ENCODE data around the gene AFF3.

AFF3 gene

GRCh38 chr2:100012561-100012960 lies 129.8 kb downstream of the AFF3 start:
- TF ChIP-seq BACH2 (CRISPR knock-in tag; IDR thresholded peaks at IDR 0.05; ENCODE audit: borderline replicate concordance) (no peak), ZNF70 (CRISPR knock-in tag; IDR thresholded peaks at IDR 0.05) (no peak), CSRNP3 (CRISPR knock-in tag; IDR thresholded peaks at IDR 0.05) (no peak), CSDC2 (CRISPR knock-in tag; IDR thresholded peaks at IDR 0.05) (no peak), TCF4 (CRISPR knock-in tag; IDR thresholded peaks at IDR 0.05; ENCODE audit: borderline replicate concordance) (no peak), ARNTL (CRISPR knock-in tag; IDR thresholded peaks at IDR 0.05; ENCODE audit: borderline replicate concordance, low read depth) (no peak), ZC3H10 (CRISPR knock-in tag; IDR thresholded peaks at IDR 0.05) (no peak), ISL1 (CRISPR knock-in tag; IDR thresholded peaks at IDR 0.05) (no peak), CREB5 (CRISPR knock-in tag; IDR thresholded peaks at IDR 0.05; ENCODE audit: low read depth) (no peak), ZFP30 (CRISPR knock-in tag; IDR thresholded peaks at IDR 0.05) (no peak), ZNF8 (CRISPR knock-in tag; IDR thresholded peaks at IDR 0.05) (no peak), PATZ1 (CRISPR knock-in tag; IDR thresholded peaks at IDR 0.05; ENCODE audit: borderline replicate concordance) (no peak), SNAI2 (CRISPR knock-in tag; IDR thresholded peaks at IDR 0.05) (no peak), PPARA (CRISPR knock-in tag; IDR thresholded peaks at IDR 0.05; ENCODE audit: borderline replicate concordance) (no peak), ZFP3 (CRISPR knock-in tag; IDR thresholded peaks at IDR 0.05) (no peak), ESRRG (CRISPR knock-in tag; IDR thresholded peaks at IDR 0.05) (no peak), TSHZ2 (CRISPR knock-in tag; IDR thresholded peaks at IDR 0.05) (no peak)
- no peak for ATAC-seq

GRCh38 chr2:100011272-100011731 lies 131.1 kb downstream of the AFF3 start:
- TF ChIP-seq PATZ1 (CRISPR knock-in tag; IDR thresholded peaks at IDR 0.05; ENCODE audit: borderline replicate concordance), result no peak; the same call in 1 of the 2 replicates
- TF ChIP-seq BACH2 (CRISPR knock-in tag; IDR thresholded peaks at IDR 0.05; ENCODE audit: borderline replicate concordance), result no peak
- 0 out of 2 replicates have a peak, but pooled peaks have one; percentile 17 for TF ChIP-seq ISL1 (CRISPR knock-in tag; IDR thresholded peaks at IDR 0.05)
- peak; percentile 18 for ATAC-seq

- no peak for ATAC-seq
- TF ChIP-seq OSR1 (CRISPR knock-in tag; IDR thresholded peaks at IDR 0.05) (no peak), ZNF70 (CRISPR knock-in tag; IDR thresholded peaks at IDR 0.05) (no peak), BACH2 (CRISPR knock-in tag; IDR thresholded peaks at IDR 0.05; ENCODE audit: borderline replicate concordance) (no peak), ISL1 (CRISPR knock-in tag; IDR thresholded peaks at IDR 0.05) (no peak), ZFP30 (CRISPR knock-in tag; IDR thresholded peaks at IDR 0.05) (no peak), POU6F1 (CRISPR knock-in tag; IDR thresholded peaks at IDR 0.05; ENCODE audit: borderline replicate concordance, low read depth) (no peak), PPARA (CRISPR knock-in tag; IDR thresholded peaks at IDR 0.05; ENCODE audit: borderline replicate concordance) (no peak), CSRNP3 (CRISPR knock-in tag; IDR thresholded peaks at IDR 0.05) (no peak), TCF4 (CRISPR knock-in tag; IDR thresholded peaks at IDR 0.05; ENCODE audit: borderline replicate concordance) (no peak), CSDC2 (CRISPR knock-in tag; IDR thresholded peaks at IDR 0.05) (no peak), ZNF8 (CRISPR knock-in tag; IDR thresholded peaks at IDR 0.05) (no peak), ZNF565 (CRISPR knock-in tag; conservative IDR thresholded peaks at IDR 0.05; ENCODE audit: low read depth) (no peak), ZC3H10 (CRISPR knock-in tag; IDR thresholded peaks at IDR 0.05) (no peak), TSHZ2 (CRISPR knock-in tag; IDR thresholded peaks at IDR 0.05) (no peak), ZFP3 (CRISPR knock-in tag; IDR thresholded peaks at IDR 0.05) (no peak)
These were observed 131.8 kb downstream of the AFF3 start for GRCh38 chr2:100010606-100011005.

All from SK-N-SH treated with all-trans-retinoic acid at 6 μM for 48 hours (cell line).